Peyer's patch (tissue), 4 donors: ENCODE data around the gene CA5A.

Experiments used
- CTCF ChIP-seq, 6 experiments: fragments of 450-650 bp in 4 of 6; fragments of 200-600 bp in 2 of 6; sonication (generic) in 1 of 6; IDR thresholded peaks; one replicate each; pipeline ENCODE4 v1.5.1; 2017 to 2019; ENCODE audit warnings: antibody characterized with exemption in 6 of 6, mild to moderate bottlenecking in 3 of 6, moderate library complexity in 1 of 6
- POLR2A ChIP-seq, 2 donors: fragments of 450-650 bp; IDR thresholded peaks; one replicate each; pipeline ENCODE4 v1.5.1; 2017; ENCODE audit warnings: antibody characterized with exemption in 2 of 2, mild to moderate bottlenecking in 2 of 2, moderate library complexity in 2 of 2

- TF ChIP-seq POLR2A (IDR thresholded peaks at IDR 0.05) (no peak), CTCF (IDR thresholded peaks at IDR 0.05) (no peak)
Measured at GRCh38 chr16:87979352-87979751, 43.0 kb upstream of the CA5A start.
